ENCODE results near the gene CRISP2. TPM values are rescaled to one million over a fixed set of nuclear protein-coding genes. Genes with fewer than 3 reads are reported as not detected.

Gene CRISP2
- total and polyA plus RNA-seq, 2 experiments from 2014 or later: 0.63 to 1.2 TPM

DNA sequence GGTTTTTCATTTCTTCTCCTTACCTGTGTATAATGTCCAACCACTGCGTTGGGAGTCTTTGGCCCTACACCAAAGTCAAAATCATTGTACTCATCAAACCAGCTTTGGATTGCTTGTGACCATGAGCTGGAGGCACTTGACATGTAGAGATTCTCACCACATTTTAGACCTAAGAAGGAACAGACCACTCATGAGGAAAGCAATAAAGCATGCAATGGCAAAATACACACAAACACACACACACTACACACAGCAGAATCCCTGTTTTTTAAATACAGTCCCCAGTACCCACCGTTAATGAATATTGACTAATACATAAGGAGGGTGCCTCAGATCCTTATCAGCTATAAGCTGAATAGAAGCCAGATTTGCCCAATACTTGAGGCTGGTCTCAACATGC is 20.3 kb upstream of the CRISP2 start:
- H3K4me1 Mint-ChIP-seq: peaks cover 1% of the 10 kb centered on the region; the same call in 1 of the 3 replicates
- Histone ChIP-seq H3K79me2 (replicated peaks; ENCODE audit: insufficient read depth) (no peaks in the 10 kb centered on the region), H3K4me2 (no peak overlapping the region), H4K20me1 (replicated peaks; ENCODE audit: insufficient read depth) (no peaks in the 10 kb centered on the region), H3K4me1 (ENCODE audit: insufficient read depth) (no peaks in the 10 kb centered on the region), H3K9me2 (ENCODE audit: insufficient read depth) (no peaks in the 10 kb centered on the region), H3F3A (replicated peaks; ENCODE audit: low read depth) (no peaks in the 10 kb centered on the region), H3K27me3 (ENCODE audit: insufficient read depth) (no peaks in the 10 kb centered on the region), H2AFZ (no peak overlapping the region), H3K4me3 (no peak overlapping the region), H3K27ac (ENCODE audit: low read depth) (no peak overlapping the region), H3K36me3 (ENCODE audit: insufficient read depth) (no peaks in the 10 kb centered on the region)
- H3K36me3 Mint-ChIP-seq (ENCODE audit: low read depth): no peaks in the 10 kb centered on the region
- H3K9me3 Mint-ChIP-seq: no peaks in the 10 kb centered on the region
- TF ChIP-seq NANOG (IDR thresholded peaks at IDR 0.05; ENCODE audit: borderline replicate concordance): no peak
- TF ChIP-seq, protein P1, sequence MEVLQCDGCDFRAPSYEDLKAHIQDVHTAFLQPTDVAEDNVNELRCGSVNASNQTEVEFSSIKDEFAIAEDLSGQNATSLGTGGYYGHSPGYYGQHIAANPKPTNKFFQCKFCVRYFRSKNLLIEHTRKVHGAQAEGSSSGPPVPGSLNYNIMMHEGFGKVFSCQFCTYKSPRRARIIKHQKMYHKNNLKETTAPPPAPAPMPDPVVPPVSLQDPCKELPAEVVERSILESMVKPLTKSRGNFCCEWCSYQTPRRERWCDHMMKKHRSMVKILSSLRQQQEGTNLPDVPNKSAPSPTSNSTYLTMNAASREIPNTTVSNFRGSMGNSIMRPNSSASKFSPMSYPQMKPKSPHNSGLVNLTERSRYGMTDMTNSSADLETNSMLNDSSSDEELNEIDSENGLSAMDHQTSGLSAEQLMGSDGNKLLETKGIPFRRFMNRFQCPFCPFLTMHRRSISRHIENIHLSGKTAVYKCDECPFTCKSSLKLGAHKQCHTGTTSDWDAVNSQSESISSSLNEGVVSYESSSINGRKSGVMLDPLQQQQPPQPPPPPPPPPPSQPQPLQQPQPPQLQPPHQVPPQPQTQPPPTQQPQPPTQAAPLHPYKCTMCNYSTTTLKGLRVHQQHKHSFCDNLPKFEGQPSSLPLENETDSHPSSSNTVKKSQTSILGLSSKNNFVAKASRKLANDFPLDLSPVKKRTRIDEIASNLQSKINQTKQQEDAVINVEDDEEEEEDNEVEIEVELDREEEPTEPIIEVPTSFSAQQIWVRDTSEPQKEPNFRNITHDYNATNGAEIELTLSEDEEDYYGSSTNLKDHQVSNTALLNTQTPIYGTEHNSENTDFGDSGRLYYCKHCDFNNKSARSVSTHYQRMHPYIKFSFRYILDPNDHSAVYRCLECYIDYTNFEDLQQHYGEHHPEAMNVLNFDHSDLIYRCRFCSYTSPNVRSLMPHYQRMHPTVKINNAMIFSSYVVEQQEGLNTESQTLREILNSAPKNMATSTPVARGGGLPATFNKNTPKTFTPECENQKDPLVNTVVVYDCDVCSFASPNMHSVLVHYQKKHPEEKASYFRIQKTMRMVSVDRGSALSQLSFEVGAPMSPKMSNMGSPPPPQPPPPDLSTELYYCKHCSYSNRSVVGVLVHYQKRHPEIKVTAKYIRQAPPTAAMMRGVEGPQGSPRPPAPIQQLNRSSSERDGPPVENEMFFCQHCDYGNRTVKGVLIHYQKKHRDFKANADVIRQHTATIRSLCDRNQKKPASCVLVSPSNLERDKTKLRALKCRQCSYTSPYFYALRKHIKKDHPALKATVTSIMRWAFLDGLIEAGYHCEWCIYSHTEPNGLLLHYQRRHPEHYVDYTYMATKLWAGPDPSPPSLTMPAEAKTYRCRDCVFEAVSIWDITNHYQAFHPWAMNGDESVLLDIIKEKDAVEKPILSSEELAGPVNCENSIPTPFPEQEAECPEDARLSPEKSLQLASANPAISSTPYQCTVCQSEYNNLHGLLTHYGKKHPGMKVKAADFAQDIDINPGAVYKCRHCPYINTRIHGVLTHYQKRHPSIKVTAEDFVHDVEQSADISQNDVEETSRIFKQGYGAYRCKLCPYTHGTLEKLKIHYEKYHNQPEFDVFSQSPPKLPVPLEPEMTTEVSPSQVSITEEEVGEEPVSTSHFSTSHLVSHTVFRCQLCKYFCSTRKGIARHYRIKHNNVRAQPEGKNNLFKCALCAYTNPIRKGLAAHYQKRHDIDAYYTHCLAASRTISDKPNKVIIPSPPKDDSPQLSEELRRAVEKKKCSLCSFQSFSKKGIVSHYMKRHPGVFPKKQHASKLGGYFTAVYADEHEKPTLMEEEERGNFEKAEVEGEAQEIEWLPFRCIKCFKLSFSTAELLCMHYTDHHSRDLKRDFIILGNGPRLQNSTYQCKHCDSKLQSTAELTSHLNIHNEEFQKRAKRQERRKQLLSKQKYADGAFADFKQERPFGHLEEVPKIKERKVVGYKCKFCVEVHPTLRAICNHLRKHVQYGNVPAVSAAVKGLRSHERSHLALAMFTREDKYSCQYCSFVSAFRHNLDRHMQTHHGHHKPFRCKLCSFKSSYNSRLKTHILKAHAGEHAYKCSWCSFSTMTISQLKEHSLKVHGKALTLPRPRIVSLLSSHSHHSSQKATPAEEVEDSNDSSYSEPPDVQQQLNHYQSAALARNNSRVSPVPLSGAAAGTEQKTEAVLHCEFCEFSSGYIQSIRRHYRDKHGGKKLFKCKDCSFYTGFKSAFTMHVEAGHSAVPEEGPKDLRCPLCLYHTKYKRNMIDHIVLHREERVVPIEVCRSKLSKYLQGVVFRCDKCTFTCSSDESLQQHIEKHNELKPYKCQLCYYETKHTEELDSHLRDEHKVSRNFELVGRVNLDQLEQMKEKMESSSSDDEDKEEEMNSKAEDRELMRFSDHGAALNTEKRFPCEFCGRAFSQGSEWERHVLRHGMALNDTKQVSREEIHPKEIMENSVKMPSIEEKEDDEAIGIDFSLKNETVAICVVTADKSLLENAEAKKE (CRISPR knock-in tag; IDR thresholded peaks at IDR 0.05): no peak
- no peak for TF ChIP-seq REST (IDR thresholded peaks at IDR 0.05; ENCODE audit: unreplicated experiment)
- TF ChIP-seq EZH2 (IDR thresholded peaks at IDR 0.05; ENCODE audit: low read depth, unreplicated experiment): no peak
- TF ChIP-seq, protein P2, sequence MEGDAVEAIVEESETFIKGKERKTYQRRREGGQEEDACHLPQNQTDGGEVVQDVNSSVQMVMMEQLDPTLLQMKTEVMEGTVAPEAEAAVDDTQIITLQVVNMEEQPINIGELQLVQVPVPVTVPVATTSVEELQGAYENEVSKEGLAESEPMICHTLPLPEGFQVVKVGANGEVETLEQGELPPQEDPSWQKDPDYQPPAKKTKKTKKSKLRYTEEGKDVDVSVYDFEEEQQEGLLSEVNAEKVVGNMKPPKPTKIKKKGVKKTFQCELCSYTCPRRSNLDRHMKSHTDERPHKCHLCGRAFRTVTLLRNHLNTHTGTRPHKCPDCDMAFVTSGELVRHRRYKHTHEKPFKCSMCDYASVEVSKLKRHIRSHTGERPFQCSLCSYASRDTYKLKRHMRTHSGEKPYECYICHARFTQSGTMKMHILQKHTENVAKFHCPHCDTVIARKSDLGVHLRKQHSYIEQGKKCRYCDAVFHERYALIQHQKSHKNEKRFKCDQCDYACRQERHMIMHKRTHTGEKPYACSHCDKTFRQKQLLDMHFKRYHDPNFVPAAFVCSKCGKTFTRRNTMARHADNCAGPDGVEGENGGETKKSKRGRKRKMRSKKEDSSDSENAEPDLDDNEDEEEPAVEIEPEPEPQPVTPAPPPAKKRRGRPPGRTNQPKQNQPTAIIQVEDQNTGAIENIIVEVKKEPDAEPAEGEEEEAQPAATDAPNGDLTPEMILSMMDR (conservative IDR thresholded peaks at IDR 0.05; ENCODE audit: low read depth in 2 of 2): no peak
- TF ChIP-seq ZNF114 (CRISPR knock-in tag; IDR thresholded peaks at IDR 0.05): no peak
- no peak for TF ChIP-seq STAT1 (IDR thresholded peaks at IDR 0.05; ENCODE audit: unreplicated experiment)
- TF ChIP-seq ZNF331 (CRISPR knock-in tag; IDR thresholded peaks at IDR 0.05; ENCODE audit: low read depth): no peak
- TF ChIP-seq JUNB (IDR thresholded peaks at IDR 0.05; ENCODE audit: unreplicated experiment): no peak
- no peak for TF ChIP-seq EZH2phosphoT487 (IDR thresholded peaks at IDR 0.05; ENCODE audit: unreplicated experiment)
- TF ChIP-seq POLR2AphosphoS5 (IDR thresholded peaks at IDR 0.05; ENCODE audit: low read depth): no peak
- TF ChIP-seq, protein P3, sequence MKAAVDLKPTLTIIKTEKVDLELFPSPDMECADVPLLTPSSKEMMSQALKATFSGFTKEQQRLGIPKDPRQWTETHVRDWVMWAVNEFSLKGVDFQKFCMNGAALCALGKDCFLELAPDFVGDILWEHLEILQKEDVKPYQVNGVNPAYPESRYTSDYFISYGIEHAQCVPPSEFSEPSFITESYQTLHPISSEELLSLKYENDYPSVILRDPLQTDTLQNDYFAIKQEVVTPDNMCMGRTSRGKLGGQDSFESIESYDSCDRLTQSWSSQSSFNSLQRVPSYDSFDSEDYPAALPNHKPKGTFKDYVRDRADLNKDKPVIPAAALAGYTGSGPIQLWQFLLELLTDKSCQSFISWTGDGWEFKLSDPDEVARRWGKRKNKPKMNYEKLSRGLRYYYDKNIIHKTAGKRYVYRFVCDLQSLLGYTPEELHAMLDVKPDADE (IDR thresholded peaks at IDR 0.05): no peak
- no peak overlapping the region for H3K27ac Mint-ChIP-seq
- DNase-seq (ENCODE audit: low spot score): no peak
- H3K4me3 Mint-ChIP-seq: no peak overlapping the region
- no peaks in the 10 kb centered on the region for H3K27me3 Mint-ChIP-seq (ENCODE audit: insufficient read depth, low read depth, poor library complexity)
- no peak for ATAC-seq
